ENCODE data around the gene PLG. TPM values are rescaled to one million over a fixed set of nuclear protein-coding genes. Genes with fewer than 3 reads are reported as not detected.

PLG gene
- total RNA-seq: not detected in 2 replicates

GRCh38 chr6:160701918-160702680, at the start of gene PLG:
TSS of gene PLG (plus strand) at chr6:160702244. CDS start at chr6:160702305, 61 bp downstream.

GRCh38 chr6:160664198-160664597, 37.8 kb upstream of the PLG start, which contains the start of gene LPA:
TSS of gene LPA (minus strand) at chr6:160664275. CDS start at chr6:160664214, 61 bp downstream.

Other genes with a start within 250 kb of the PLG start
- gene LPA, start 38.0 kb upstream of the PLG start, total RNA-seq: not detected in 2 replicates